Endothelial cell of umbilical vein (primary cell): ENCODE measurements around the gene CIB4. TPM values are rescaled to one million over a fixed set of nuclear protein-coding genes. Genes with fewer than 3 reads are reported as not detected.

Source experiments
- BruUV-seq: library from RNA; stranded (reverse); fragments of 400-500 nt; replicated peaks from 2 replicates; lab custom pipeline; 2021; lab: Mats Ljungman, UMichigan
- CTCF ChIA-PET: fragments of 300-600, 350-600 bp; sonication (Branson Sonifier 250); formaldehyde crosslinking; loops from one replicate; lab custom pipeline; 2021; ENCODE audit warnings: antibody characterized with exemption, inconsistent platforms; lab: Charles Lee
- POLR2A ChIA-PET: fragments of 300-600, 350-600 bp; sonication (Branson Sonifier 250); formaldehyde crosslinking; loops from one replicate; lab custom pipeline; 2021; ENCODE audit warnings: antibody characterized with exemption, inconsistent platforms; lab: Charles Lee
- DNase-seq: peaks from one replicate; pipeline ENCODE4 v3.0.0-alpha.2; 2011; ENCODE audit warnings: low read depth, low spot score
- FAIRE-seq: peaks from 2 replicates; lab custom pipeline; 2011; peaks lifted over from hg19 to GRCh38; lab: Jason Lieb, UNC
- H2AFZ ChIP-seq: 2 replicates; pipeline ENCODE4 v1.6.0; 2012; ENCODE audit warnings: low read depth, low read length, control low read depth, inconsistent platforms
- H3K27ac ChIP-seq: 2 replicates; pipeline ENCODE4 v1.5.1; 2011; ENCODE audit warnings: low read depth, mild to moderate bottlenecking, control low read depth, low read length, moderate library complexity; ENCODE audit not compliant: insufficient read depth
- H3K27me3 ChIP-seq, 2 experiments: 2 replicates each; pipeline versions ENCODE4 v1.6.0 to v1.6.1; 2011; ENCODE audit warnings: low read length in 2 of 2, mixed read lengths in 1 of 2; ENCODE audit not compliant: control insufficient read depth in 2 of 2, insufficient read depth in 2 of 2
- H3K36me3 ChIP-seq, 2 experiments: 2 replicates in 1 of 2; 3 replicates in 1 of 2; pipeline ENCODE4 v1.5.1; 2011; ENCODE audit warnings: low read length in 2 of 2, mild to moderate bottlenecking in 1 of 2, moderate library complexity in 1 of 2; ENCODE audit not compliant: control insufficient read depth in 2 of 2, insufficient read depth in 2 of 2; ENCODE audit errors: extremely low read depth in 1 of 2
- H3K4me1 ChIP-seq: 3 replicates; pipeline ENCODE4 v1.5.1; 2011; ENCODE audit warnings: mild to moderate bottlenecking, low read length; ENCODE audit not compliant: control insufficient read depth, insufficient read depth; ENCODE audit errors: extremely low read depth
- H3K4me2 ChIP-seq: 2 replicates; pipeline ENCODE4 v1.6.1; 2011; ENCODE audit warnings: low read length, control low read depth, mixed read lengths; ENCODE audit not compliant: insufficient read depth
- H3K4me3 ChIP-seq, 3 experiments: fragments of 200-600 bp in 1 of 3; sonication (generic), shearing (Covaris generic) in 1 of 3; replicated peaks in 1 of 3; 2 replicates each; pipeline ENCODE4 v1.5.1; 2011 to 2016; ENCODE audit warnings: control low read depth in 3 of 3, low read length in 3 of 3, mild to moderate bottlenecking in 2 of 3, inconsistent platforms in 1 of 3, low read depth in 1 of 3, moderate library complexity in 1 of 3; ENCODE audit not compliant: insufficient read depth in 1 of 3
- H3K79me2 ChIP-seq: 2 replicates; pipeline ENCODE4 v1.6.0; 2012; ENCODE audit warnings: low read length, inconsistent platforms; ENCODE audit not compliant: control insufficient read depth, insufficient read depth
- H3K9ac ChIP-seq: replicated peaks from 2 replicates; pipeline ENCODE3; 2011; ENCODE audit warnings: low read length, control low read depth; ENCODE audit not compliant: insufficient read depth; ENCODE audit errors: extremely low read depth
- H3K9me1 ChIP-seq: replicated peaks from 3 replicates; pipeline ENCODE4 v1.6.0; 2011; ENCODE audit warnings: mild to moderate bottlenecking, low read length; ENCODE audit not compliant: control insufficient read depth, insufficient read depth; ENCODE audit errors: extremely low read depth
- H3K9me3 ChIP-seq: replicated peaks from 2 replicates; pipeline ENCODE4 v1.5.1; 2012; ENCODE audit warnings: low read length, inconsistent platforms; ENCODE audit not compliant: control insufficient read depth, insufficient read depth
- H4K20me1 ChIP-seq: replicated peaks from 2 replicates; pipeline ENCODE3; 2011; ENCODE audit warnings: mild to moderate bottlenecking, low read length; ENCODE audit not compliant: control insufficient read depth, insufficient read depth; ENCODE audit errors: extremely low read depth
- EZH2 ChIP-seq: IDR thresholded peaks from 2 replicates; pipeline ENCODE4 v1.6.1; 2012; ENCODE audit warnings: borderline replicate concordance, low read depth, mild to moderate bottlenecking, moderate library complexity, low read length, inconsistent platforms; ENCODE audit not compliant: severe bottlenecking
- FOS ChIP-seq: IDR thresholded peaks from 2 replicates; pipeline ENCODE4 v1.6.1; 2011; ENCODE audit warnings: mild to moderate bottlenecking, low read length, moderate library complexity, borderline replicate concordance; ENCODE audit not compliant: insufficient read depth
- GATA2 ChIP-seq: IDR thresholded peaks from 2 replicates; pipeline ENCODE4 v1.7.0; 2011; ENCODE audit warnings: low read depth, mild to moderate bottlenecking, moderate library complexity, mixed read lengths, low read length; ENCODE audit not compliant: insufficient read length, insufficient read depth
- JUN ChIP-seq: IDR thresholded peaks from 2 replicates; pipeline ENCODE4 v1.6.1; 2011; ENCODE audit warnings: borderline replicate concordance, low read depth; ENCODE audit not compliant: insufficient read length, insufficient read depth
- MAX ChIP-seq: IDR thresholded peaks from 2 replicates; pipeline ENCODE4 v1.6.1; 2011; ENCODE audit not compliant: insufficient read depth, insufficient read length
- MYC ChIP-seq: IDR thresholded peaks from one replicate; pipeline ENCODE4 v1.6.1; 2011; ENCODE audit warnings: mild to moderate bottlenecking, low read depth, low read length
- POLR2A ChIP-seq: IDR thresholded peaks from 2 replicates; pipeline ENCODE4 v1.6.1; 2012; ENCODE audit warnings: low read depth, mild to moderate bottlenecking, control low read depth, low read length
- POLR2AphosphoS5 ChIP-seq: IDR thresholded peaks from 2 replicates; pipeline ENCODE4 v1.6.1; 2012; ENCODE audit warnings: low read depth, mild to moderate bottlenecking, control low read depth, low read length, moderate library complexity; ENCODE audit not compliant: insufficient read depth
- dilution Hi-C: fragments of 300-500 bp; cut with MboI; formaldehyde crosslinking; loops from one replicate; pipeline ENCODE4 v1.15.0; 2019; ENCODE audit warnings: low sequenced_read_pairs; ENCODE audit not compliant: extremely low pct_ligation_motif_present
- intact Hi-C: fragments of 100-400 bp; cut with micrococcal nuclease; formaldehyde crosslinking; loops from one replicate; pipeline ENCODE4 v1.10.0; 2022
- polyA plus RNA-seq, 4 experiments: library from polyadenylated mRNA; depleted of rRNA in 3 of 4; stranded (reverse) in 3 of 4; unstranded in 1 of 4; fragments of >200 nt; gene quantifications; 2 replicates each; pipeline versions ENCODE4 v1.2.1 to v1.2.3, GENCODE V29; 2011 to 2012; ENCODE audit warnings: missing spikeins in 1 of 4
- total RNA-seq: library from RNA; stranded (reverse); gene quantifications from 2 replicates; pipeline ENCODE4 v1.2.3, GENCODE V29; 2021
- TF ChIP-seq, protein P1 (sequence below), 2 donors: IDR thresholded peaks; 1 replicate in 1 of 2; 2 replicates in 1 of 2; pipeline ENCODE4 v1.5.1; 2011; ENCODE audit warnings: low read length in 2 of 2, mild to moderate bottlenecking in 2 of 2, moderate library complexity in 2 of 2, control low read depth in 1 of 2, inconsistent platforms in 1 of 2, low read depth in 1 of 2; ENCODE audit not compliant: insufficient read depth in 1 of 2; ENCODE audit errors: extremely low read depth in 1 of 2

Gene CIB4
- total and polyA plus RNA-seq, 2 donors (not counting 3 experiments of a cell fraction or from before 2014, with no cell fraction given) = not detected

DNA sequence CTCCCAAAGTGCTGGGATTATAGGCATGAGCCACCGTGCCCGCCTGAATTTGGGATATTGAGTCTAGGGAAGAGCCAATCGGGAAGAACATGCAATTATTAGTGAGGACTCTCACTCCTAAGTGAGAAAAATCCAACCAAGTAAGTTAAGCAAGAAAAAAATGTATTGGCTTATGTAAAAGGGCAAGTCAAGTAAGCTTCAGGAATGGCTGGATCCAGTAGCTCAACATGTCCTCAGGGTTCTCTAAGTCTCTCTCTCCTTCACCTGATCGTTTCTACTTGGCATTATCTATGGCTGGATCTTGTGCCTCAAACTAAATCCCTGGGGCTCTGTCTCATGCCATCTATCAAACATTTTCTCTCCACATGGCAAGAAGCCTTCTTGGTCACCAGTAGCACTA lies 16.1 kb upstream of the CIB4 start:
- dilution Hi-C loops = no loop called here
- no peak for FAIRE-seq

More for the DNA sequence above, 16.1 kb upstream of the CIB4 start:
- no peak overlapping the region for H3K4me3 ChIP-seq
- ChIA-PET POLR2A (no interaction called here), CTCF (interaction anchor here (0.6 kb wide), 1 partner anchor 359 kb away, joined by 3 read pairs; no protein-coding TSS in a partner anchor)
- BruUV-seq = no TSS peak
- H3K4me2 ChIP-seq = no peak overlapping the region
- no peak overlapping the region for H3K27ac ChIP-seq
- no peaks in the 10 kb centered on the region for H4K20me1 ChIP-seq
- no peak overlapping the region for H2AFZ ChIP-seq
- H3K4me1 ChIP-seq = no peaks in the 10 kb centered on the region
- no peak for DNase-seq
- H3K9me3 ChIP-seq = no peaks in the 10 kb centered on the region
- no peaks in the 10 kb centered on the region for H3K36me3 ChIP-seq
- no peak for TF ChIP-seq MYC
- TF ChIP-seq POLR2A = no peak
- no peak for TF ChIP-seq EZH2
- TF ChIP-seq, protein P1, sequence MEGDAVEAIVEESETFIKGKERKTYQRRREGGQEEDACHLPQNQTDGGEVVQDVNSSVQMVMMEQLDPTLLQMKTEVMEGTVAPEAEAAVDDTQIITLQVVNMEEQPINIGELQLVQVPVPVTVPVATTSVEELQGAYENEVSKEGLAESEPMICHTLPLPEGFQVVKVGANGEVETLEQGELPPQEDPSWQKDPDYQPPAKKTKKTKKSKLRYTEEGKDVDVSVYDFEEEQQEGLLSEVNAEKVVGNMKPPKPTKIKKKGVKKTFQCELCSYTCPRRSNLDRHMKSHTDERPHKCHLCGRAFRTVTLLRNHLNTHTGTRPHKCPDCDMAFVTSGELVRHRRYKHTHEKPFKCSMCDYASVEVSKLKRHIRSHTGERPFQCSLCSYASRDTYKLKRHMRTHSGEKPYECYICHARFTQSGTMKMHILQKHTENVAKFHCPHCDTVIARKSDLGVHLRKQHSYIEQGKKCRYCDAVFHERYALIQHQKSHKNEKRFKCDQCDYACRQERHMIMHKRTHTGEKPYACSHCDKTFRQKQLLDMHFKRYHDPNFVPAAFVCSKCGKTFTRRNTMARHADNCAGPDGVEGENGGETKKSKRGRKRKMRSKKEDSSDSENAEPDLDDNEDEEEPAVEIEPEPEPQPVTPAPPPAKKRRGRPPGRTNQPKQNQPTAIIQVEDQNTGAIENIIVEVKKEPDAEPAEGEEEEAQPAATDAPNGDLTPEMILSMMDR (IDR thresholded peaks at IDR 0.05; ENCODE audit: extremely low read depth in 1 of 2, insufficient read depth in 1 of 2, low read depth in 1 of 2, low read length in 2 of 2) = no peak
- no peak for TF ChIP-seq JUN
- no peak for TF ChIP-seq MAX
- TF ChIP-seq FOS = no peak
- TF ChIP-seq POLR2AphosphoS5 = no peak
- TF ChIP-seq GATA2 = no peak
- intact Hi-C loops = no loop called here
- no peak overlapping the region for H3K9ac ChIP-seq
- no peaks in the 10 kb centered on the region for H3K79me2 ChIP-seq
- H3K27me3 ChIP-seq = peaks cover 0 to 4% of the 10 kb centered on the region in 2 experiments
- no peaks in the 10 kb centered on the region for H3K9me1 ChIP-seq
